Measurements from ENCODE around the gene ASRGL1.

- TF ChIP-seq, protein P1, sequence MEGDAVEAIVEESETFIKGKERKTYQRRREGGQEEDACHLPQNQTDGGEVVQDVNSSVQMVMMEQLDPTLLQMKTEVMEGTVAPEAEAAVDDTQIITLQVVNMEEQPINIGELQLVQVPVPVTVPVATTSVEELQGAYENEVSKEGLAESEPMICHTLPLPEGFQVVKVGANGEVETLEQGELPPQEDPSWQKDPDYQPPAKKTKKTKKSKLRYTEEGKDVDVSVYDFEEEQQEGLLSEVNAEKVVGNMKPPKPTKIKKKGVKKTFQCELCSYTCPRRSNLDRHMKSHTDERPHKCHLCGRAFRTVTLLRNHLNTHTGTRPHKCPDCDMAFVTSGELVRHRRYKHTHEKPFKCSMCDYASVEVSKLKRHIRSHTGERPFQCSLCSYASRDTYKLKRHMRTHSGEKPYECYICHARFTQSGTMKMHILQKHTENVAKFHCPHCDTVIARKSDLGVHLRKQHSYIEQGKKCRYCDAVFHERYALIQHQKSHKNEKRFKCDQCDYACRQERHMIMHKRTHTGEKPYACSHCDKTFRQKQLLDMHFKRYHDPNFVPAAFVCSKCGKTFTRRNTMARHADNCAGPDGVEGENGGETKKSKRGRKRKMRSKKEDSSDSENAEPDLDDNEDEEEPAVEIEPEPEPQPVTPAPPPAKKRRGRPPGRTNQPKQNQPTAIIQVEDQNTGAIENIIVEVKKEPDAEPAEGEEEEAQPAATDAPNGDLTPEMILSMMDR (IDR thresholded peaks at IDR 0.05), result no peak
- no peak for TF ChIP-seq POLR2A (IDR thresholded peaks at IDR 0.05)
Observed at GRCh38 chr11:62345861-62346260, 8.6 kb downstream of the ASRGL1 start.
